Parathyroid adenoma (tissue), 2 donors: ENCODE results near the gene PGAP6.

Source experiments
- H2AFZ ChIP-seq: fragments of 300-600 bp; sonication (generic); one replicate; pipeline ENCODE4 v1.7.0; 2017; ENCODE audit warnings: antibody characterized with exemption, mild to moderate bottlenecking
- H3K27ac ChIP-seq: fragments of 300-600 bp; sonication (generic); one replicate; pipeline ENCODE4 v1.7.0; 2017
- H3K27me3 ChIP-seq: fragments of 300-600 bp; sonication (generic); one replicate; pipeline ENCODE4 v1.7.0; 2017; ENCODE audit warnings: low read length; ENCODE audit not compliant: control insufficient read depth, insufficient read depth
- H3K36me3 ChIP-seq: fragments of 300-600 bp; sonication (generic); one replicate; pipeline ENCODE4 v1.7.0; 2017; ENCODE audit warnings: low read length; ENCODE audit not compliant: control insufficient read depth, insufficient read depth
- H3K4me1 ChIP-seq: fragments of 300-600 bp; sonication (generic); one replicate; pipeline ENCODE4 v1.7.0; 2017; ENCODE audit warnings: control low read depth
- H3K4me2 ChIP-seq: fragments of 300-600 bp; sonication (generic); one replicate; pipeline ENCODE4 v1.7.0; 2017; ENCODE audit warnings: low read length
- H3K4me3 ChIP-seq: fragments of 300-600 bp; sonication (generic); one replicate; pipeline ENCODE4 v1.7.0; 2017; ENCODE audit warnings: low read depth, low read length
- H3K79me2 ChIP-seq: fragments of 300-600 bp; sonication (generic); one replicate; pipeline ENCODE4 v1.7.0; 2017; ENCODE audit warnings: control low read depth
- H3K9ac ChIP-seq: fragments of 300-600 bp; sonication (generic); one replicate; pipeline ENCODE4 v1.7.0; 2017; ENCODE audit warnings: mild to moderate bottlenecking
- H3K9me3 ChIP-seq: fragments of 300-600 bp; sonication (generic); one replicate; pipeline ENCODE4 v1.7.0; 2017; ENCODE audit warnings: low read length; ENCODE audit not compliant: control insufficient read depth
- TF ChIP-seq, protein P1 (sequence below): fragments of 300-600 bp; sonication (generic); IDR thresholded peaks from one replicate; pipeline ENCODE4 v1.7.0; 2017; ENCODE audit warnings: antibody characterized with exemption, mild to moderate bottlenecking
- donor health status: primary hyperparathyroidism.

The PGAP6 gene

DNA sequence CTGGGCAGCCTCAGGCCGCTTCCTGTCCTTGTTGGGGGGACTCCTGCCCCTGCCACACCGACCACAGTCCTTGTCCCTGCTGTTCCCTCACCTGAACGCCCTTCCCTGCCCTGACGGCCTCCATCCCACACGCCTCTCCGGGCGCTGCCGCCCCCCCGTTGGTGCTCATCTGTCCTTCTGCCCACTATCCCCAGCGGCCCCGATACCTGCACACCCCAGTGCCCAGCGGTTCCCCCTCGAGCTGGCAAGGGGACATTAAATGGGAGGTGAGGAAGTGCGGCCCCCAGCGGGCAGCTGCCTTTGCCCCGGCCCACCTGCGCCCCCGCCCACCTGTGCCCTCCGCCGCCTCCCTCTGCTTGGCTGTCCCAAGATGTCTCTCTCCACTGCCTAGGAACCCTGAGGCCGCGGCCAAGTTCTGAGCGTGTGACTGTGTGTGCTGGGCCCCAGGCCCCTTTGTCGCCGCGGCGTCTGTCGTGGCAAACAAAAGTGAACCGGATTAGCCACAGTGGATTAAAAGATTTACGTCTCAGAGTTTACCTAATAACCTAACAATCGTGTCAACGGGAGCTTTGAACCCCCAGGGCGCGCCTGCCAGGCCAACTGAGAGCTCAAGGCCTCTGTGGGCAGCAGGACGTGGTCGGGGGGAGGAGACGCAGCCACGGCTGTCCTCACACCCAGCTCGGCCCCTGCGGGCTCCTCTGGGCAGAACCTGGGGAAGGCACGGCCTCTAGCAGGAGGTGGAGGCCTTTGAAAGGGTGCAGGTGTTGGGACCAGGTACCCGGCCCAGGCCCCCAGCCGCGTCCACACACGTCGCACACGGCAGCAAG, 21.7 kb downstream of the PGAP6 start:
- Histone ChIP-seq H3K9ac (no peak overlapping the region), H2AFZ (no peak overlapping the region), H3K79me2 (no peaks in the 10 kb centered on the region), H3K27me3 (no peaks in the 10 kb centered on the region), H3K9me3 (no peaks in the 10 kb centered on the region), H3K4me2 (no peak overlapping the region), H3K4me1 (no peaks in the 10 kb centered on the region), H3K27ac (no peak overlapping the region), H3K4me3 (no peak overlapping the region), H3K36me3 (no peaks in the 10 kb centered on the region)
- TF ChIP-seq, protein P1, sequence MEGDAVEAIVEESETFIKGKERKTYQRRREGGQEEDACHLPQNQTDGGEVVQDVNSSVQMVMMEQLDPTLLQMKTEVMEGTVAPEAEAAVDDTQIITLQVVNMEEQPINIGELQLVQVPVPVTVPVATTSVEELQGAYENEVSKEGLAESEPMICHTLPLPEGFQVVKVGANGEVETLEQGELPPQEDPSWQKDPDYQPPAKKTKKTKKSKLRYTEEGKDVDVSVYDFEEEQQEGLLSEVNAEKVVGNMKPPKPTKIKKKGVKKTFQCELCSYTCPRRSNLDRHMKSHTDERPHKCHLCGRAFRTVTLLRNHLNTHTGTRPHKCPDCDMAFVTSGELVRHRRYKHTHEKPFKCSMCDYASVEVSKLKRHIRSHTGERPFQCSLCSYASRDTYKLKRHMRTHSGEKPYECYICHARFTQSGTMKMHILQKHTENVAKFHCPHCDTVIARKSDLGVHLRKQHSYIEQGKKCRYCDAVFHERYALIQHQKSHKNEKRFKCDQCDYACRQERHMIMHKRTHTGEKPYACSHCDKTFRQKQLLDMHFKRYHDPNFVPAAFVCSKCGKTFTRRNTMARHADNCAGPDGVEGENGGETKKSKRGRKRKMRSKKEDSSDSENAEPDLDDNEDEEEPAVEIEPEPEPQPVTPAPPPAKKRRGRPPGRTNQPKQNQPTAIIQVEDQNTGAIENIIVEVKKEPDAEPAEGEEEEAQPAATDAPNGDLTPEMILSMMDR: no peak

DNA sequence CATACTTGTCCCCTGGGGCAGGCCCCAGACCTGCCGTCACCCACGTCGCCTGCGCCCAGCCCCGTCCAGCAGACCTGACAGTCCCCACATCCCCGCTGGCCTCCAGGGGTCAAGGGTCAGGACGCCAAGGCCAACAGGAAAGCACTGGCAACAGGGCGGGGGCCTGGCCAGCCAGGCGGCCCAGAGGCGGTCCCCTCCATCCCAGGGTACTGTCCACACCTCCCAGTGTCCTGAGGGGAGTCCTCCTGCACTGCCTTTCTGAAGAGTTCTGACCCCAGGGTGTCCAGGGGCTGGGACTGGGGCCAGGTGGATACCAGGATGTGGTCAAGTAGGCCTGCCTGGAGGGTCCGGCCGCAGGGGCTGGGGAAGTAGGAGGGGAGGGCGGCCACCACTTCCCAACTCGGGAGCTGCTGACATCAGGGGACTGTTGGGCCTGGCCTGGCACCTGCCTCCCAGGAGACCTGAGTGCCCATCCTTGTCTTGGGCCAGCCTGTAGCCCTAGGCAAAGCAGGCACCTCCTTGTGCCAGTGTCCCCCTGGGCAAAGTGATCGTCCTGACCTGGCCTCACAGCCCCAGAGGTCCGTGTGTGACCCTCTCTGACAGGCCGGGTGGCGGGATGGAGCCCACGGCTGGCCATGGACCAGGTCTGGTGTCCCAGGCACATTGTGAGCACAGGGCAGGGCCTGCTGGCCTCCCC, 22.6 kb downstream of the PGAP6 start:
- Histone ChIP-seq H3K4me3 (no peak overlapping the region), H3K79me2 (no peaks in the 10 kb centered on the region), H2AFZ (no peak overlapping the region), H3K4me1 (no peaks in the 10 kb centered on the region), H3K27ac (no peak overlapping the region), H3K27me3 (no peaks in the 10 kb centered on the region), H3K4me2 (no peak overlapping the region), H3K9me3 (no peaks in the 10 kb centered on the region), H3K9ac (no peak overlapping the region), H3K36me3 (no peaks in the 10 kb centered on the region)
- TF ChIP-seq, protein P1: no peak

GRCh38 chr16:356741-357140, 25.0 kb downstream of the PGAP6 start:
- H3K4me1 ChIP-seq: peaks cover 3% of the 10 kb centered on the region
- no peaks in the 10 kb centered on the region for H3K9me3 ChIP-seq
- H3K27me3 ChIP-seq: no peaks in the 10 kb centered on the region
- no peak overlapping the region for H2AFZ ChIP-seq
- H3K4me2 ChIP-seq: no peak overlapping the region
- H3K4me3 ChIP-seq: no peak overlapping the region
- no peaks in the 10 kb centered on the region for H3K36me3 ChIP-seq
- no peak overlapping the region for H3K27ac ChIP-seq
- no peak overlapping the region for H3K9ac ChIP-seq
- no peaks in the 10 kb centered on the region for H3K79me2 ChIP-seq
- TF ChIP-seq, protein P1: no peak

GRCh38 chr16:354971-355461, 26.8 kb downstream of the PGAP6 start:
- TF ChIP-seq, protein P1: no peak
- no peak overlapping the region for H2AFZ ChIP-seq
- H3K27ac ChIP-seq: no peak overlapping the region
- H3K9me3 ChIP-seq: no peaks in the 10 kb centered on the region
- H3K4me1 ChIP-seq: peaks cover 6% of the 10 kb centered on the region
- no peak overlapping the region for H3K9ac ChIP-seq
- H3K4me3 ChIP-seq: no peak overlapping the region
- H3K79me2 ChIP-seq: no peaks in the 10 kb centered on the region
- no peaks in the 10 kb centered on the region for H3K27me3 ChIP-seq
- no peaks in the 10 kb centered on the region for H3K36me3 ChIP-seq
- no peak overlapping the region for H3K4me2 ChIP-seq
